GM12801 (cell line): Measurements from ENCODE around the gene SNUPN.

Source experiments
- CTCF ChIP-seq: IDR thresholded peaks from one replicate; pipeline ENCODE4 v1.5.1; 2011; ENCODE audit warnings: control low read depth; ENCODE audit not compliant: insufficient read length; ENCODE audit errors: extremely low read depth

Gene SNUPN

GRCh38 chr15:75591655-75592364 is 33.7 kb downstream of the SNUPN start:
- TF ChIP-seq CTCF: no peak

- no peak for TF ChIP-seq CTCF
These were observed 35.3 kb downstream of the SNUPN start for GRCh38 chr15:75590239-75590638.

GRCh38 chr15:75589071-75589470 is 36.5 kb downstream of the SNUPN start:
- no peak for TF ChIP-seq CTCF

- TF ChIP-seq CTCF: no peak
These were observed 41.4 kb downstream of the SNUPN start for GRCh38 chr15:75584121-75584520.

GRCh38 chr15:75583701-75584100 is 41.8 kb downstream of the SNUPN start:
- no peak for TF ChIP-seq CTCF

- TF ChIP-seq CTCF: no peak
These were observed 46.3 kb downstream of the SNUPN start, which contains the start of gene PTPN9 for GRCh38 chr15:75578948-75579920. Gene PTPN9, minus strand, starts transcription at chr15:75579315. Its CDS starts 539 bp downstream, at chr15:75578776.

GRCh38 chr15:75578173-75578947 is 47.2 kb downstream of the SNUPN start:
- no peak for TF ChIP-seq CTCF
